Transverse colon (tissue), 4 donors: Measurements from ENCODE around the gene BID. TPM values are rescaled to one million over a fixed set of nuclear protein-coding genes. Genes with fewer than 3 reads are reported as not detected.

Source experiments
- DNase-seq: peaks from one replicate; pipeline ENCODE4 v3.0.0-alpha.2; 2019
- H3K27ac ChIP-seq, 4 donors: fragments of 200-600 bp; sonication (generic); 2 replicates each; pipeline ENCODE4 v1.5.1; 2016 to 2018; ENCODE audit warnings: inconsistent platforms in 4 of 4
- H3K27me3 ChIP-seq: fragments of 200-600 bp; sonication (generic); 2 replicates; pipeline ENCODE4 v1.5.1; 2017; ENCODE audit warnings: inconsistent platforms
- H3K36me3 ChIP-seq, 4 donors: fragments of 200-600 bp; sonication (generic); 2 replicates each; pipeline ENCODE4 v1.5.1; 2017 to 2019; ENCODE audit warnings: inconsistent platforms in 4 of 4
- H3K4me1 ChIP-seq, 4 donors: fragments of 200-600 bp; sonication (generic); 2 replicates each; pipeline ENCODE4 v1.5.1; 2017 to 2020; ENCODE audit warnings: inconsistent platforms in 4 of 4
- H3K4me3 ChIP-seq, 4 donors: fragments of 200-600 bp; sonication (generic); 1 replicate in 1 of 4; 2 replicates in 3 of 4; pipeline versions ENCODE4 v1.5.1 to v1.6.1; 2017 to 2019; ENCODE audit warnings: inconsistent platforms in 4 of 4
- H3K9me3 ChIP-seq, 2 donors: fragments of 200-600 bp; sonication (generic); 2 replicates each; pipeline ENCODE4 v1.5.1; 2017 to 2019; ENCODE audit warnings: inconsistent platforms in 2 of 2
- CTCF ChIP-seq, 5 experiments: fragments of 200-600 bp in 3 of 5; fragments of 450-650 bp in 2 of 5; sonication (generic) in 3 of 5; IDR thresholded peaks; 1 replicate in 2 of 5; 2 replicates in 3 of 5; pipeline ENCODE4 v1.5.1; 2016 to 2017; ENCODE audit warnings: antibody characterized with exemption in 5 of 5, inconsistent platforms in 3 of 5, mild to moderate bottlenecking in 2 of 5, moderate library complexity in 1 of 5
- EP300 ChIP-seq: sonication (generic); formaldehyde crosslinking; IDR thresholded peaks from one replicate; pipeline ENCODE4 v1.6.1; 2017; ENCODE audit warnings: antibody characterized with exemption, low read depth
- POLR2A ChIP-seq: fragments of 450-650 bp; IDR thresholded peaks from one replicate; pipeline ENCODE4 v1.6.1; 2016; ENCODE audit warnings: antibody characterized with exemption, mild to moderate bottlenecking, moderate library complexity
- POLR2AphosphoS5 ChIP-seq, 3 donors: sonication (generic); formaldehyde crosslinking; IDR thresholded peaks; one replicate each; pipeline ENCODE4 v1.6.1; 2016; ENCODE audit warnings: antibody characterized with exemption in 3 of 3
- WGBS, 2 donors: methylation state at CpG; one replicate each; pipeline ENCODE4 v1.1.5; 2018; ENCODE audit warnings: low coverage in 1 of 2; 5-methylcytosine and 5-hydroxymethylcytosine counted together
- in situ Hi-C, 4 donors: fragments of 200-750 bp; cut with MboI; loops; one replicate each; pipeline versions ENCODE4 v1.15.0 to v1.15.1; 2017; ENCODE audit warnings: low sequenced_read_pairs in 3 of 4, low pct_ligation_motif_present in 1 of 4, low pct_unique_long_range_greater_than_20kb in 1 of 4
- intact Hi-C: fragments of 100-400 bp; cut with DNase I; formaldehyde crosslinking; loops from one replicate; pipeline ENCODE4 v1.15.1; 2023; ENCODE audit warnings: low total_unique reads
- total RNA-seq, 4 donors: library from RNA; depleted of rRNA; stranded (reverse); fragments of >200 nt; gene quantifications; one replicate each; pipeline ENCODE4 v1.1.0, GENCODE V29; 2016

The BID gene
- total RNA-seq, 4 donors from 2014 or later: 21.1 to 59.5 (median 25.5) TPM

GRCh38 chr22:17820879-17821439 is 46.7 kb upstream of the BID start:
- DNase-seq: no peak
- in situ Hi-C loops: no loop called here

GRCh38 chr22:17818649-17819048 is 44.4 kb upstream of the BID start:
- H3K4me1 ChIP-seq: no peaks in the 10 kb centered on the region
- H3K4me3 ChIP-seq: no peak overlapping the region
- no peak for DNase-seq
- peaks cover 0 to 33% (median 7%) of the 10 kb centered on the region in 4 donors for H3K36me3 ChIP-seq
- no peak overlapping the region for H3K27ac ChIP-seq
- TF ChIP-seq POLR2A (no peak), POLR2AphosphoS5 (IDR thresholded peaks at IDR 0.05) (no peak), EP300 (no peak), CTCF (IDR thresholded peaks at IDR 0.05) (no peak)
- no peaks in the 10 kb centered on the region for H3K27me3 ChIP-seq
- in situ Hi-C loops: no loop called here
- WGBS, 2 donors: 94% methylated on average over 14 of the region's 14 CpGs; no CpG with 5 or more reads in 1 of the 2 donors
- H3K9me3 ChIP-seq: no peaks in the 10 kb centered on the region
- intact Hi-C loops: no loop called here

More at GRCh38 chr22:17820879-17821439, 46.7 kb upstream of the BID start:
- intact Hi-C loops: loop anchor here (10.0 kb wide), 1 partner anchor 64 kb away; no protein-coding TSS in a partner anchor
- Histone ChIP-seq H3K27ac (no peak overlapping the region), H3K4me3 (no peak overlapping the region), H3K36me3 (peaks cover 0 to 25% (median 7%) of the 10 kb centered on the region in 4 donors), H3K4me1 (no peaks in the 10 kb centered on the region), H3K9me3 (no peaks in the 10 kb centered on the region), H3K27me3 (no peaks in the 10 kb centered on the region)
- WGBS, 2 donors: 90 to 92% methylated on average over 2 to 3 of the region's 3 CpGs
- TF ChIP-seq POLR2AphosphoS5 (IDR thresholded peaks at IDR 0.05): no peak
- TF ChIP-seq CTCF (IDR thresholded peaks at IDR 0.05): no peak
- no peak for TF ChIP-seq POLR2A
- TF ChIP-seq EP300: no peak

- intact Hi-C loops: no loop called here
- TF ChIP-seq POLR2AphosphoS5 (IDR thresholded peaks at IDR 0.05) (no peak), CTCF (IDR thresholded peaks at IDR 0.05) (no peak), EP300 (no peak), POLR2A (no peak)
These were observed 43.9 kb upstream of the BID start for GRCh38 chr22:17818180-17818579.

GRCh38 chr22:17817511-17818065 is 43.3 kb upstream of the BID start:
- H3K27ac ChIP-seq: no peak overlapping the region
- WGBS, 2 donors: 94% methylated on average over 26 of the region's 33 CpGs; no CpG with 5 or more reads in 1 of the 2 donors
- TF ChIP-seq EP300 (no peak), POLR2A (no peak), CTCF (IDR thresholded peaks at IDR 0.05) (no peak), POLR2AphosphoS5 (IDR thresholded peaks at IDR 0.05) (no peak)
- intact Hi-C loops (no loop called here), in situ Hi-C loops (no loop called here)
- H3K36me3 ChIP-seq: peaks cover 0 to 33% (median 7%) of the 10 kb centered on the region in 4 donors
- H3K27me3 ChIP-seq: no peaks in the 10 kb centered on the region
- no peak overlapping the region for H3K4me3 ChIP-seq
- no peak for DNase-seq
- H3K9me3 ChIP-seq: no peaks in the 10 kb centered on the region
- no peaks in the 10 kb centered on the region for H3K4me1 ChIP-seq

More at GRCh38 chr22:17818180-17818579, 43.9 kb upstream of the BID start:
- in situ Hi-C loops: no loop called here
- no peak for DNase-seq
- H3K27ac ChIP-seq: no peak overlapping the region
- 95% methylated on average over 25 of the region's 25 CpGs; no CpG with 5 or more reads in 1 of the 2 donors for WGBS, 2 donors
- peaks cover 0 to 33% (median 7%) of the 10 kb centered on the region in 4 donors for H3K36me3 ChIP-seq
- no peaks in the 10 kb centered on the region for H3K27me3 ChIP-seq
- no peaks in the 10 kb centered on the region for H3K9me3 ChIP-seq
- H3K4me1 ChIP-seq: no peaks in the 10 kb centered on the region
- H3K4me3 ChIP-seq: no peak overlapping the region
